ENCODE measurements around the gene NDUFB2.

- TF ChIP-seq DMTF1 (CRISPR knock-in tag; IDR thresholded peaks at IDR 0.05) = no peak
- no peak for TF ChIP-seq GTF2F1 (IDR thresholded peaks at IDR 0.05; ENCODE audit: low read length)
- TF ChIP-seq POLR2AphosphoS5 (IDR thresholded peaks at IDR 0.05; ENCODE audit: low read depth, low read length) = no peak
- TF ChIP-seq NFE2L2 (IDR thresholded peaks at IDR 0.05; ENCODE audit: low read length) = no peak
- TF ChIP-seq GABPA (IDR thresholded peaks at IDR 0.05; ENCODE audit: low read depth, low read length) = no peak
- no peak for TF ChIP-seq GABPA (CRISPR knock-in tag; IDR thresholded peaks at IDR 0.05; ENCODE audit: low read depth)
- no peak for TF ChIP-seq RBAK (CRISPR knock-in tag; IDR thresholded peaks at IDR 0.05)
- TF ChIP-seq CENPBD1 (CRISPR knock-in tag; IDR thresholded peaks at IDR 0.05; ENCODE audit: borderline replicate concordance, low read depth) = no peak
Observed at GRCh38 chr7:140685407-140686087, 11.0 kb upstream of the NDUFB2 start.
